Central memory CD8-positive, alpha-beta T cell (primary cell): ENCODE data around the gene MFGE8.

Source experiments
- ATAC-seq: fragments of 150-1000 bp; cut with Tn5 transposase; replicated peaks from 2 replicates; pipeline ENCODE4 v1.10.0; 2022; ENCODE audit warnings: mild to moderate bottlenecking, moderate FRiP score, moderate number of reproducible peaks; ENCODE audit not compliant: poor library complexity, severe bottlenecking; ENCODE audit errors: extremely low read depth
- DNase-seq, 2 donors: peaks; one replicate each; pipeline ENCODE4 v3.0.0; 2021; ENCODE audit warnings: low spot score in 2 of 2
- H3K27ac Mint-ChIP-seq: one replicate; pipeline ENCODE4 v1.8.0; 2022; ENCODE audit warnings: low read depth, mild to moderate bottlenecking, moderate library complexity, mixed read lengths
- H3K27me3 Mint-ChIP-seq: one replicate; pipeline ENCODE4 v1.8.0; 2022; ENCODE audit warnings: mixed read lengths
- H3K36me3 Mint-ChIP-seq: one replicate; pipeline ENCODE4 v1.8.0; 2022; ENCODE audit warnings: mild to moderate bottlenecking, moderate library complexity, mixed read lengths; ENCODE audit not compliant: insufficient read depth
- H3K4me1 Mint-ChIP-seq: one replicate; pipeline ENCODE4 v1.8.0; 2022; ENCODE audit warnings: mixed read lengths
- H3K4me3 Mint-ChIP-seq: one replicate; pipeline ENCODE4 v1.8.0; 2022; ENCODE audit warnings: mild to moderate bottlenecking, moderate library complexity, mixed read lengths
- H3K9me3 Mint-ChIP-seq: one replicate; pipeline ENCODE4 v1.8.0; 2022; ENCODE audit warnings: mixed read lengths

Gene MFGE8

DNA sequence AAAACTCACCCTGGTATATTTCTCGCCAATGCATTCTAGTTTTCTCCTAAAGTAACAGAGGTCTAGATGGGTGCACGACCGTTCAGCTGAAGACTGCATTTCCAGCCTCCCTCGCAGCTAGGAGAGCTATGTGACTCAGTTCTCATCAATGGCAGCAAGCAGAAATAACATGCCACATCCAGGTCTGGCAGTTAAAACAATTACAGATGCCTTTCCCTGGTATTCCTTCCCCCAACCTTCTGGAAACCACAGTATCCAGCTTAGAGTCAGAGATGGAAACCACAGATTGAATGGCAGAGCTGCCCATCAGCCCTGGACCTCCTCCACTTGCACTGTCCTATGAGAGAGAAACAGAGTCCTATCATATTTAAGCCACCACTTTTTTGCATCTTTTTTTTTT is 22.7 kb downstream of the MFGE8 start:
- Mint-ChIP-seq H3K4me1 (peaks cover 8% of the 10 kb centered on the region), H3K9me3 (no peaks in the 10 kb centered on the region), H3K27ac (no peak overlapping the region), H3K4me3 (no peak overlapping the region), H3K36me3 (peaks cover 5% of the 10 kb centered on the region), H3K27me3 (peaks cover 4% of the 10 kb centered on the region)
- DNase-seq, result no peak
- ATAC-seq, result no peak

DNA sequence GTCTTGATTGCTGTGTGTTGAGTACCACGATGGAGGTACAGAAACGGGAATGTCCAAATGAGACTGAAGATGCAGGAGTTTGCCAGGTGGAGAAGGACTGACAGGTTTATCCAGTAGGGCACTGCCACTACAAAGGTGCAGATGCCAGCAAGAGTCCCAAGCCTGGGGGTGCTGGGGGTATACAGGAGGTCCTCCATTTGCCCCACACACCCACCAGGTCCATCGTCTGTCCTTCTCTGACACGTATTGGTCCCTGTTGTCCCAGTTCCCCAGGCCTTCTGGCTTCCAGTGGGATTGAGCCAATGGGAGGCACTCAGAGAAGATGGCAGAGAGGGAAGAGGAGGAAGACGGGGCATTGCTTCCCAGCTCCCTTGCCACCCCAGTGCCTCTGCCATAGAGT is 24.5 kb downstream of the MFGE8 start:
- H3K4me3 Mint-ChIP-seq, result no peak overlapping the region
- no peaks in the 10 kb centered on the region for H3K4me1 Mint-ChIP-seq
- no peaks in the 10 kb centered on the region for H3K27me3 Mint-ChIP-seq
- ATAC-seq (no peak), DNase-seq (no peak)
- H3K9me3 Mint-ChIP-seq, result no peaks in the 10 kb centered on the region
- peaks cover 9% of the 10 kb centered on the region for H3K36me3 Mint-ChIP-seq
- H3K27ac Mint-ChIP-seq, result no peak overlapping the region

DNA sequence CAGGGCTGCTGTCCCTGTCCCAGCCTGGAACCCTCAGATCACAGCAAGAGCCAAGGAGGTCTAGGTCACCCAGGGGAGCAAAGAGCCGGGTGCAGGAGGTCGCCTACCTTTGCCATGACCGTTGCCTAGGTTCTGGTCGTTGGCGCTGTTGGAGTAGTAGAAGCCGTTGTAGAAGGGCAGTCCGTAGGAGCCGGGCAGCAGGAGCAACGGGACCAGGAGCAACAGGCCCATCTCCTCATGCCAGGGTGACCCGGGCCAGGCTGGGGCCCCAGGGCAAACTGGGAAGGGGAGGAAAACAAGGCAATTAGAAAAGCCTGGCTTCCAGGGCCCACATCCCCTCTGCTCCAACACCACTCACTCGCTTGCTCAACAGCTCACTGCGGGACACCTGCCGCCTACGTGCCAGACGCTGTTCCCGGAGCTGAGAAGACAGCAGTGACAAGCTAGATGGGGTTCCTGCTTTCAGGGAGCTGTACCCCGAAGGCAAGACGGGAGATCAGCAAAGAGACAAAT is 26.1 kb downstream of the MFGE8 start:
- Mint-ChIP-seq H3K36me3 (peaks cover 9% of the 10 kb centered on the region), H3K4me1 (no peaks in the 10 kb centered on the region), H3K27me3 (no peaks in the 10 kb centered on the region), H3K9me3 (no peaks in the 10 kb centered on the region), H3K27ac (no peak overlapping the region), H3K4me3 (no peak overlapping the region)
- ATAC-seq (no peak), DNase-seq (no peak)

DNA sequence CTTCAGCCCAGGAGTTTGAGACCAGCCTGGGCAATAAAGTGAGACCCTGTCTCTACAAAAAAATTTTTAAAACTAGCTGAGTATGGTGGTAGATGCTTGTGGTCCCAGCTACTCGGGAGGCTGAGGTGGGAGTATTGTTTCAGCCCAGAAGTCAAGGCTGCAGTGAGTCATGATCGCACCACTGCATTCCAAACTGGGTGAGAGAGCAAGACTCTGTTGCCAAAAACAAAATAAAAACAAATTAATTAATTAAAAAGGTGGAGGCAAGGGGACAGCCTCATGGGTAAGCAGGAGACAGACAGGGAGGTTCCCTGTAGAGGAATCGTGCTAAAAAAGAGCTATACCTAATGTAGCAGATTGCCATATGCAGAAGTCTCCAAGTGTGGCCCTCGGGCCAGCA is 30.4 kb downstream of the MFGE8 start:
- no peak for DNase-seq
- Mint-ChIP-seq H3K9me3 (no peaks in the 10 kb centered on the region), H3K36me3 (peaks cover 15% of the 10 kb centered on the region), H3K27me3 (no peaks in the 10 kb centered on the region), H3K4me1 (no peaks in the 10 kb centered on the region), H3K27ac (no peak overlapping the region), H3K4me3 (no peak overlapping the region)
- no peak for ATAC-seq

DNA sequence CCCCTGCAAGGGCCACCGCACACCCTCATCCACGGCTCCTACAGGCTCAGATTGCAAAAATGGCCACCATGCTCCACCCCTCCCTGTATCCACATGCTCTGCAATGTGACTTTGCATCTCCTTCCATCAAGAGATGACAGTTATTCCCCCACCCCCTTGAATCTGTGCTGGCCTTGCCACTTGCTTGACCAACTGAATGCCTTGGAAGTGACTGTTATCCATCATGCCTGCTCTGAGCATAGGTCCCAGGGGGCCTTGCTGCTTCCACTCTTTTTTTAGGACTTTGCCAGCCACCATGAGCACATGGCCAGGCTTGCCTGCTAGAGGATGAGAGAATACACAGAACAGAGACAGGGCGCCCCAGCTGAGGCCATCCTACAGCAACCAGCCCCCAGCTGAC is 31.4 kb downstream of the MFGE8 start:
- ATAC-seq (no peak), DNase-seq (no peak)
- no peaks in the 10 kb centered on the region for H3K4me1 Mint-ChIP-seq
- no peak overlapping the region for H3K27ac Mint-ChIP-seq
- H3K27me3 Mint-ChIP-seq, result no peaks in the 10 kb centered on the region
- no peaks in the 10 kb centered on the region for H3K9me3 Mint-ChIP-seq
- no peak overlapping the region for H3K4me3 Mint-ChIP-seq
- peaks cover 12% of the 10 kb centered on the region for H3K36me3 Mint-ChIP-seq

DNA sequence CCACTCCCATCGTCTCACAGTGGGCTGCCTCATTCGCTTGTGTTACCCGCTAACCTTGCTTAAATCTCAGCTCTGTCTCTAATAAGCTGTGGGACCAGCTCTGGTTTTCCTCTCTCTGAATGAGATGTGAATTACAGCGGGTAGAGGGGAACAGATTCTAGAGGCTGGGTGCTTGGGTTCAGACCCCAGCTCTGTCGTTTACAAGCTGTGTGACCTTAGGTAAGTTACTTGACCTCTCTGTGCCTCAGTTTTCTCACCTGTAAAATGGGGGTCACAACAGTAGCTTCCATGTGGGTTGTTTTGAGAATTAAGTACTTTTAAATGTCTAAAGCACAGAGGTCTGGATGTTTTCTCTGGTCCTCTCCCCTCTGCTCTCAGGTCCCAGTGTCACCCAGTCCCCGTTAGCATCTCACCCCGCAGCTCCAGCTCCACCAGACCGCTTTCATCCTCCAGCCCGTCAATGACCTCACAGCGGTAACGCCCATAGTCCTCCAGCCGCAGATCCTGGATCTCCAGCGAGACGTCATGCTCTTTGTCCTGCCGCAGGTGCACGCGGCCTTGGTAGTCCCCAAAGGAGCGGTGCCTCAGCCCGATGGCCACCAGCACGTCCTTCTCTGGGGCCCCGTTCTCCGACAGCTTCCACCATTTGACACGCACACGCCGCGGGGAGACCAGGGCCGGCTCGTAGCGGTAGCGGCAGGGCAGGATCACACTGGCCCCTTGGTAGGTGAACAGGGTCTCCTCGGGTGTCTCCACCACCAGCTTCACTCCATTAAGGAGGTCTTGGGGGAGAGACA is 32.0 kb downstream of the MFGE8 start:
- Mint-ChIP-seq H3K9me3 (no peaks in the 10 kb centered on the region), H3K4me1 (no peaks in the 10 kb centered on the region), H3K27ac (no peak overlapping the region), H3K27me3 (no peaks in the 10 kb centered on the region), H3K4me3 (no peak overlapping the region), H3K36me3 (peaks cover 15% of the 10 kb centered on the region)
- ATAC-seq (no peak), DNase-seq (no peak)

DNA sequence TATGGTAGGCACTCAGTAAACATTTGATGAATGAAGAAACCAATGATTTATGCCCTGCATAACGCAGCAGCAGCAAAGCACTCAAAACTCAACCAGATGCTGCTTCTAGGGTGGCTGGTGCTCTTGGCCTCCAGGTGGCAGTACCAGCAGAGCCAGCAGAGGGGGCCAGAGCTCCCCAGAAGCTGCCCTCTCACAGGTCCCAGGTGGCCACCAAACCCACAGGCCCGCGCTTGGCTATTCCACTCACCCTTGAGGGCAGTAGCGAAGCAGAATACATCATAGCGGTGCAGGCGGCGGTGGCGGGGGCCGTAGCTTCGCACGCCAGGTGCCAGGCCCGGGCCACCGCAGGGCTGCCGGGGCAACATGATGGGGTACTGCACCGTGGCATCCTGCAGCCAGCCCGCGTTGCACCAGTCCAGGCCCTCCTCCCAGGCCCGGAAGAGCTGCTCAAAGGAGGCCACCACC is 34.4 kb downstream of the MFGE8 start:
- H3K4me3 Mint-ChIP-seq, result no peak overlapping the region
- H3K36me3 Mint-ChIP-seq, result peaks cover 11% of the 10 kb centered on the region
- ATAC-seq (no peak), DNase-seq (no peak)
- H3K27me3 Mint-ChIP-seq, result no peaks in the 10 kb centered on the region
- no peaks in the 10 kb centered on the region for H3K4me1 Mint-ChIP-seq
- no peak overlapping the region for H3K27ac Mint-ChIP-seq
- no peaks in the 10 kb centered on the region for H3K9me3 Mint-ChIP-seq

DNA sequence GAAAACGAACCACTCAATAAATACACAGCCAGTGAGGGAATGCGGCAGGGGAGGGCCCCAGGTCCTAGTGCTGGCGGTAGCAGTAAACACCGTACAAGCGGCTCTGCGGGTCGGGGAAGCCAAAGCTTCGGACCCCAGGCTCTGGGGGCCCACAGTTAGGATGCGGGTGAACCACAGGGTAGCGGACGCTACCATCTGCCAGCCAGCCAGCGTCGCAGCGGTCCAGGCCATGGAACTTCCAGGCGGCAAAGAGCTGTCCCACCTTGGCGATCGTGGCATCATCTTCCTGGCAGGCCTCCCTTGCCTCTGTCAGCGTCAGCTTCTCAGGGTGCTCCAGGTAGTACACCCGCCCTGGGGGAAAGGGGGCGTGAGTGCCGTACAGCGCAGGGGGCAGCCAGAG is 35.3 kb downstream of the MFGE8 start:
- ATAC-seq, result no peak
- H3K27ac Mint-ChIP-seq, result no peak overlapping the region

DNA sequence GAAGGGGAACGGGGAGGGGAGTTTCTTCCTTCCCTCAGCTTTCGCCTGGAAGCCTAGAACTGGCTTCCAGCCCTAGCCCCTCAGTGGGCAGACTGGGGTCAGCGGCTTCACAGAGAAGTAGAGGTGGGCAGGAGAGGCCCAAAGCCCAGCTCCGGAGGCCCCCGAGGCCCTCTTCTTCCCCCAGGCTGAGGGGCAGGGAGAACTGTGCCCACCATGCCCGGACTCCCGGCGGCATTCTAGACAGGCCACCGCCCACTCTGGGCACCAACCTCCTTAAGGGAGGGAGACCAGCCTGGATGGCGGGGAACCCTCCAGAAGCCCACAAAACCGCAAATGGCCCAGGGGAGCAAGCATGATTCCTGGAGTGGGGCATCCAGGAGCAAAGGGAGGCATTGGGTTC is 35.8 kb downstream of the MFGE8 start:
- Mint-ChIP-seq H3K27ac (no peak overlapping the region), H3K4me1 (no peaks in the 10 kb centered on the region), H3K27me3 (peaks cover under 1% of the 10 kb centered on the region), H3K36me3 (peaks cover 9% of the 10 kb centered on the region), H3K4me3 (no peak overlapping the region), H3K9me3 (no peaks in the 10 kb centered on the region)
- no peak for DNase-seq
- no peak for ATAC-seq

More for the DNA sequence above, 35.3 kb downstream of the MFGE8 start:
- no peaks in the 10 kb centered on the region for H3K27me3 Mint-ChIP-seq
- H3K4me3 Mint-ChIP-seq, result no peak overlapping the region
- H3K9me3 Mint-ChIP-seq, result no peaks in the 10 kb centered on the region
- H3K4me1 Mint-ChIP-seq, result no peaks in the 10 kb centered on the region
- DNase-seq, result no peak
- H3K36me3 Mint-ChIP-seq, result peaks cover 9% of the 10 kb centered on the region

DNA sequence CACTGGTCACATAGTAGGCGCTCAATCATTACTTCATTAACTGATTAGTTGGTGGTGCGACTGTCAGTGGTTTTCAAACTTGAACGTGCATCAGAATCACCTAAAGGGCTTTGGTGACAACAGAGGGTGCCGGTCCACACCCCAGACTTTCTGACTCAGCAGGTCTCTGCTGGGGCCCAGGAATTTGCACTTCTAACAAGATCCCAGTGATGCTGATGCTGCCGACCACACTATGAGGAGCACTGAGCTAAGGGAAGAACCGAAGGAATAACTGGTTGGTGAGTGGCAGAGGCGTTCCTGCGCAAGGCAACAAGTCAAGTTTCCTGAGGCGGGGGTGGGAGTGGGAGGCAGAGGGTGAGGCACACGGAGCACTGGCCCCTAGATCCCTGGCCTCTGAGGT is 36.6 kb downstream of the MFGE8 start:
- ATAC-seq (no peak), DNase-seq (no peak)
- H3K4me1 Mint-ChIP-seq, result no peaks in the 10 kb centered on the region
- H3K4me3 Mint-ChIP-seq, result no peak overlapping the region
- H3K27ac Mint-ChIP-seq, result no peak overlapping the region
- peaks cover 9% of the 10 kb centered on the region for H3K27me3 Mint-ChIP-seq
- no peaks in the 10 kb centered on the region for H3K9me3 Mint-ChIP-seq
- H3K36me3 Mint-ChIP-seq, result peaks cover 7% of the 10 kb centered on the region

DNA sequence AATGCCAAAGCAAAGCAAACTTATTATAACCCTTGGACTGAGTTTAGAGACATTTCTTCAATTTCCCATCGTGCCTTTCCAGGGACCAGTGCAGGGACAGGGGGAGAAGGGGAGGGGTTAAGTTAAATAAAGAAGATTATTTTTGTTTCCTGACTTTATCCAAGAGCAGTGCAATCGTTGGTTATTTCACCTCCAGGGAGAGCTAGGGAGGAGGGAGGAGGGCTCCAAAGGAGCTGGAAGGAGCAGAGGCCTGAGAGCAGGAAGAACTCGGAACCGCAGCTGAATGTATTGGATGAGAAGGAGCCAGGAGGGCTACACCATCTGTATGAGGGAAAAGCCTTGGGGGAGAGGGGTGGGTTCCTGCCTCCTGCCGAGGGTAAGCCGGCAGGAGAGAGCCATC is 38.5 kb downstream of the MFGE8 start:
- peaks cover 3% of the 10 kb centered on the region for H3K36me3 Mint-ChIP-seq
- no peak for ATAC-seq
- H3K4me3 Mint-ChIP-seq, result no peak overlapping the region
- H3K9me3 Mint-ChIP-seq, result no peaks in the 10 kb centered on the region
- peaks cover 18% of the 10 kb centered on the region for H3K27me3 Mint-ChIP-seq
- no peak for DNase-seq
- H3K27ac Mint-ChIP-seq, result no peak overlapping the region
- no peaks in the 10 kb centered on the region for H3K4me1 Mint-ChIP-seq

DNA sequence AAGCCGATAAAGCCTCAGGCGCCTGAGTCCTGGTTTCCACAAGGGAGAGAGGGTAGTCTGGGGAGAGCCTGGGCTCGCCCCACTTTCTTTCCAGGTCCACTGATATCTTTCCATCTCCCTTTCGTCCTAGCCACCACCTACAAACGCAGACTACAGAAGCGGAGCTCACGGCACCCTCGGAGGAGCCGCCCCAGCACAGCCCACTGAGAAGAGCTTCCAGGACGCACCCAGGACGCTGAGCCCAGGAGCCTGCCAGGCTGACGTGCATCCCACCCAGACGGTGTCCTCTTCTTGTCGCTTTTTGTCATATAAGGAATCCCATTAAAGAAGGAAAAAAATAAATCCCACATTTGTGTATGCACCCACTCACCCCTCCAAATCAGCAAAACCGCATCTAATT is 38.9 kb downstream of the MFGE8 start:
- H3K27ac Mint-ChIP-seq, result no peak overlapping the region
- H3K9me3 Mint-ChIP-seq, result no peaks in the 10 kb centered on the region
- no peak overlapping the region for H3K4me3 Mint-ChIP-seq
- ATAC-seq, result no peak
- no peaks in the 10 kb centered on the region for H3K4me1 Mint-ChIP-seq
- no peak for DNase-seq
- H3K36me3 Mint-ChIP-seq, result peaks cover 3% of the 10 kb centered on the region
- H3K27me3 Mint-ChIP-seq, result peaks cover 18% of the 10 kb centered on the region

DNA sequence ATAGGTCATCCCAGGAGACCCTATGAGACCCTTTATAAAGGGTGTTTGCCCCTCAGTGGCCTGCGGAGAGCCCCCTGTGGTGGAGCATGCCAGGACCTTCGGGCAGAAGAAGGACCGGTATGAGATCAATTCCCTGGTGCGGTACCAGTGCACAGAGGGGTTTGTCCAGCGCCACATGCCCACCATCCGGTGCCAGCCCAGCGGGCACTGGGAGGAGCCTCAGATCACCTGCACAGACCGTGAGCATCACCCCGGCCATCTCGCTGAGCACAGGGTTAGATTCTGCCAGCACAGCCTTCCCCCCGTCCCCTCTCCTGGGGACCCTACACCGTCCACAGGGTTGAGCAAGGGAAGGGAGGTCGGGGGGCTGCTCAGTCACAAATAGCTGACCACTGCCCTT is 39.4 kb downstream of the MFGE8 start:
- H3K27ac Mint-ChIP-seq, result no peak overlapping the region

More for the DNA sequence above, 39.4 kb downstream of the MFGE8 start:
- Mint-ChIP-seq H3K4me1 (no peaks in the 10 kb centered on the region), H3K27me3 (peaks cover 18% of the 10 kb centered on the region), H3K36me3 (peaks cover 3% of the 10 kb centered on the region), H3K4me3 (no peak overlapping the region), H3K9me3 (no peaks in the 10 kb centered on the region)
- ATAC-seq, result no peak
- DNase-seq, result no peak
